Chondrocyte (in vitro differentiated cells): ENCODE data around the gene ZBED4. TPM values are rescaled to one million over a fixed set of nuclear protein-coding genes. Genes with fewer than 3 reads are reported as not detected.

Source experiments
- DNase-seq: peaks from one replicate; pipeline ENCODE4 v3.0.0; 2021; ENCODE audit warnings: mixed read lengths, low spot score
- H3K27ac Mint-ChIP-seq: one replicate; pipeline ENCODE4 v1.8.0; 2021; ENCODE audit warnings: mild to moderate bottlenecking, moderate library complexity, mixed read lengths; ENCODE audit not compliant: unreplicated experiment
- H3K27me3 Mint-ChIP-seq: 2 replicates; pipeline ENCODE4 v1.8.0; 2021; ENCODE audit warnings: low read depth, mixed read lengths
- H3K36me3 Mint-ChIP-seq: 2 replicates; pipeline ENCODE4 v1.8.0; 2021; ENCODE audit warnings: low read depth, mixed read lengths
- H3K4me1 Mint-ChIP-seq: 2 replicates; pipeline ENCODE4 v1.8.0; 2021; ENCODE audit warnings: low read depth, mild to moderate bottlenecking, mixed read lengths
- H3K4me3 Mint-ChIP-seq: one replicate; pipeline ENCODE4 v1.8.0; 2021; ENCODE audit warnings: mild to moderate bottlenecking, moderate library complexity, mixed read lengths; ENCODE audit not compliant: unreplicated experiment
- H3K9me3 Mint-ChIP-seq: 2 replicates; pipeline ENCODE4 v1.8.0; 2021; ENCODE audit warnings: low read depth, mixed read lengths
- CTCF ChIP-seq: fragments of 200-600 bp; sonication (generic); IDR thresholded peaks from 2 replicates; pipeline ENCODE4 v1.5.0; 2021; ENCODE audit warnings: antibody characterized with exemption, mild to moderate bottlenecking, moderate library complexity
- total RNA-seq: library from RNA; stranded (reverse); gene quantifications from 3 replicates; pipeline ENCODE4 v1.2.1, GENCODE V29; 2021

The ZBED4 gene
- total RNA-seq, 1 donor from 2014 or later: 17.6 TPM

- H3K27me3 Mint-ChIP-seq: no peaks in the 10 kb centered on the region
- no peaks in the 10 kb centered on the region for H3K9me3 Mint-ChIP-seq
- no peak overlapping the region for H3K4me3 Mint-ChIP-seq
- no peak overlapping the region for H3K27ac Mint-ChIP-seq
- no peak for DNase-seq
- no peak for TF ChIP-seq CTCF
- peaks cover 9% of the 10 kb centered on the region for H3K36me3 Mint-ChIP-seq
- no peaks in the 10 kb centered on the region for H3K4me1 Mint-ChIP-seq
Observed at GRCh38 chr22:49906799-49907290, 53.2 kb downstream of the ZBED4 start.

- DNase-seq: peak; percentile 83
- Mint-ChIP-seq H3K36me3 (peaks cover 7% of the 10 kb centered on the region), H3K27ac (no peak overlapping the region), H3K4me1 (no peaks in the 10 kb centered on the region), H3K27me3 (no peaks in the 10 kb centered on the region), H3K9me3 (no peaks in the 10 kb centered on the region), H3K4me3 (no peak overlapping the region)
- no peak for TF ChIP-seq CTCF
Observed at GRCh38 chr22:49907807-49908206, 54.2 kb downstream of the ZBED4 start.

GRCh38 chr22:49909476-49910205, 56.0 kb downstream of the ZBED4 start:
- H3K27ac Mint-ChIP-seq: no peak overlapping the region
- no peak for DNase-seq
- H3K4me3 Mint-ChIP-seq: no peak overlapping the region
- H3K4me1 Mint-ChIP-seq: no peaks in the 10 kb centered on the region
- H3K9me3 Mint-ChIP-seq: no peaks in the 10 kb centered on the region
- peaks cover 7% of the 10 kb centered on the region for H3K36me3 Mint-ChIP-seq
- TF ChIP-seq CTCF: no peak
- no peaks in the 10 kb centered on the region for H3K27me3 Mint-ChIP-seq

DNA sequence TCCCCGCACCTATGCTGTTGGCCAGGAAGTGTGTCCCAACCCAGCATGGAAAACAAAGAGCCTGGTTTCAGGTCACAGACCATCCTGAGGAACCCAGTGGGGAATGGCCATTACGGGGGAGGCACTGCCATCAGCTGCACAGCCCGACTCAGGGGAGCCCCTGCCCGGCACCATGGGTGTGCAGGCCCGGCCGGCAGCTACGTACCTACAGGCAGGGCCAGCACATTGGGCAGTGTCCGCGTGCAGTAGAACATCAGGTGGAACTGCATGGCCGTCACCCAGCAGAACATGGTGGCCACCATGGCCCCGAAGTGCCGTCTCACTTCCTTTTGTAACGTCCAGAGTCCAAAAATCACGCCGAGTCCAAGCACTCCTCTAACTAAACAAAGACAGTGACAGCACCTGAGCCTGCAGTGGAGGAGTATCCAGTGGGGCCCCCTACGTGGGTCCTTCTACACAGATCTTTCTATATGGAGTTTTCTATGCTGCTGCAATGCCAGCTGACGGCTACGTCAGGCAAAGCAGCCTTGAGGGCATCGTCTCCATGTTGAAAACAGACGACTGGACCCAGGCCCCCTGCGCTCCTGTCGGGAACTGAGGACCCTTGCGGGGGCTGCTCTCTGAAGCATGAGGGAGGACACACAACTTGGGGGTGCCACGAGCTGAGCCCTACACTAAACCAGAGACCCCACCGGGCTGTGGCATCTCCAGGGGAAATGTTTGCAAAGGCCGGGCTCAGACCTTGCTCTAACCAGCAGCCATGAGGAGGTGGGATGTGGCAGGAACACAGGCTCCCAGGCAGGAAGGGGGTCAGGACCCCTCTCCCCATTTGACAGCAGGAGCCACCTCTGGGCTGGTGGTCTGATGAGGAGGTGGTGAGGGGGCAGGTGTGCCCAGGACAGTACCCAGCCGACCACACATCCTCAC, 56.8 kb downstream of the ZBED4 start:
- no peak overlapping the region for H3K4me3 Mint-ChIP-seq
- no peaks in the 10 kb centered on the region for H3K27me3 Mint-ChIP-seq
- H3K36me3 Mint-ChIP-seq: peaks cover 7% of the 10 kb centered on the region
- TF ChIP-seq CTCF: no peak
- H3K9me3 Mint-ChIP-seq: no peaks in the 10 kb centered on the region
- no peak for DNase-seq
- H3K27ac Mint-ChIP-seq: no peak overlapping the region
- no peaks in the 10 kb centered on the region for H3K4me1 Mint-ChIP-seq

GRCh38 chr22:49911881-49912625, 58.4 kb downstream of the ZBED4 start:
- Mint-ChIP-seq H3K9me3 (no peaks in the 10 kb centered on the region), H3K27ac (peak overlapping the region; percentile 5), H3K4me3 (no peak overlapping the region), H3K27me3 (no peaks in the 10 kb centered on the region), H3K4me1 (peaks cover 3% of the 10 kb centered on the region), H3K36me3 (peaks cover 6% of the 10 kb centered on the region)
- no peak for TF ChIP-seq CTCF
- DNase-seq: no peak
